Measurements from ENCODE around the gene ZNF432.

GRCh38 chr19:52028780-52029123, 19.9 kb downstream of the ZNF432 start:
- TF ChIP-seq CTCF (IDR thresholded peaks at IDR 0.05) (no peak), POLR2A (IDR thresholded peaks at IDR 0.05) (no peak)
